Medulla oblongata (tissue), 1 donor: ENCODE data around the gene TNIK.

ENCODE experiments used
- DNase-seq: peaks from one replicate; pipeline ENCODE4 v3.0.0-alpha.2; 2015; ENCODE audit errors: extremely low spot score

Gene TNIK

GRCh38 chr3:171165983-171166382, 294.2 kb downstream of the TNIK start:
- no peak for DNase-seq

GRCh38 chr3:171165499-171165921, 294.7 kb downstream of the TNIK start:
- no peak for DNase-seq

- DNase-seq = no peak
Observed at GRCh38 chr3:171164067-171164465, 296.1 kb downstream of the TNIK start.

GRCh38 chr3:171163101-171164066, 296.8 kb downstream of the TNIK start:
- no peak for DNase-seq

- DNase-seq = no peak
Observed at GRCh38 chr3:171160325-171160724, 299.9 kb downstream of the TNIK start.

GRCh38 chr3:171159822-171160157, 300.4 kb downstream of the TNIK start:
- no peak for DNase-seq

- peak; percentile 87 for DNase-seq
Observed at GRCh38 chr3:171159024-171159821, 301.0 kb downstream of the TNIK start.

GRCh38 chr3:171157980-171158379, 302.2 kb downstream of the TNIK start:
- DNase-seq = no peak

- peak; percentile 61 for DNase-seq
Observed at GRCh38 chr3:171157286-171157685, 302.9 kb downstream of the TNIK start.

- DNase-seq = no peak
Observed at GRCh38 chr3:171156401-171157010, 303.7 kb downstream of the TNIK start.

GRCh38 chr3:171155122-171155700, 305.0 kb downstream of the TNIK start:
- no peak for DNase-seq

GRCh38 chr3:171150945-171151344, 309.3 kb downstream of the TNIK start:
- DNase-seq = no peak

GRCh38 chr3:171149526-171150116, 310.6 kb downstream of the TNIK start:
- no peak for DNase-seq

GRCh38 chr3:171145798-171146197, 314.4 kb downstream of the TNIK start:
- DNase-seq = no peak

- no peak for DNase-seq
Observed at GRCh38 chr3:171142985-171143384, 317.2 kb downstream of the TNIK start.

GRCh38 chr3:171140246-171140645, 320.0 kb downstream of the TNIK start:
- no peak for DNase-seq

GRCh38 chr3:171138027-171138426, 322.2 kb downstream of the TNIK start:
- no peak for DNase-seq

- DNase-seq = no peak
Observed at GRCh38 chr3:171135549-171135948, 324.7 kb downstream of the TNIK start.

- DNase-seq = no peak
Observed at GRCh38 chr3:171133796-171134569, 326.2 kb downstream of the TNIK start.

GRCh38 chr3:171133337-171133736, 326.9 kb downstream of the TNIK start:
- DNase-seq = no peak

- DNase-seq = no peak
Observed at GRCh38 chr3:171132873-171133272, 327.3 kb downstream of the TNIK start.
